ENCODE data around the gene NOTO. TPM values are rescaled to one million over a fixed set of nuclear protein-coding genes. Genes with fewer than 3 reads are reported as not detected.

Gene NOTO
- not detected for total RNA-seq

GRCh38 chr2:73202156-73203054 lies at the start of gene NOTO:
TSS of gene NOTO (plus strand) at chr2:73202574. CDS start at chr2:73202667, 93 bp downstream.

GRCh38 chr2:73214120-73215035 lies 12.0 kb downstream of the NOTO start, which contains the start of gene SMYD5:
TSS of gene SMYD5 (plus strand) at chr2:73214245. CDS start at chr2:73214267, 22 bp downstream.

GRCh38 chr2:73233154-73233931 lies 31.0 kb downstream of the NOTO start, which contains the start of gene PRADC1:
TSS of gene PRADC1 (minus strand) at chr2:73233239. CDS start at chr2:73233160, 79 bp downstream.

GRCh38 chr2:73233932-73234832 lies 31.8 kb downstream of the NOTO start, which contains the start of gene CCT7:
TSS of gene CCT7 (plus strand) at chr2:73234308. CDS start at chr2:73234379, 71 bp downstream.

Other genes starting within 250 kb of the NOTO start
- 1 to 10 TPM; 5.3 to 8.0 TPM for gene SFXN5, start 130.9 kb upstream of the NOTO start, total RNA-seq
- 1 to 10 TPM; 6.2 to 6.9 TPM for gene RAB11FIP5, start 89.6 kb upstream of the NOTO start, total RNA-seq
- 10 to 100 TPM; 14.2 to 15.2 TPM for gene SMYD5, start 11.7 kb downstream of the NOTO start, total RNA-seq
- 10 to 100 TPM; 11.5 to 12.7 TPM for gene PRADC1, start 30.7 kb downstream of the NOTO start, total RNA-seq
- gene CCT7, start 31.7 kb downstream of the NOTO start, total RNA-seq = 100 to 1,000 TPM; 222 to 232 TPM
- 10 to 100 TPM; 16.4 to 16.6 TPM for gene FBXO41, start 81.9 kb downstream of the NOTO start, total RNA-seq
- gene EGR4, start 91.0 kb downstream of the NOTO start, total RNA-seq = under 1 TPM in 1 of 2 experiments, not detected in 1; 0.10 TPM
- gene ALMS1, start 183.3 kb downstream of the NOTO start, total RNA-seq = 10 to 100 TPM; 21.8 to 27.2 TPM